Measurements from ENCODE around the gene UNC80. TPM values are rescaled to one million over a fixed set of nuclear protein-coding genes. Genes with fewer than 3 reads are reported as not detected.

UNC80 gene
- total RNA-seq, 1 donor from 2014 or later, result not detected

DNA sequence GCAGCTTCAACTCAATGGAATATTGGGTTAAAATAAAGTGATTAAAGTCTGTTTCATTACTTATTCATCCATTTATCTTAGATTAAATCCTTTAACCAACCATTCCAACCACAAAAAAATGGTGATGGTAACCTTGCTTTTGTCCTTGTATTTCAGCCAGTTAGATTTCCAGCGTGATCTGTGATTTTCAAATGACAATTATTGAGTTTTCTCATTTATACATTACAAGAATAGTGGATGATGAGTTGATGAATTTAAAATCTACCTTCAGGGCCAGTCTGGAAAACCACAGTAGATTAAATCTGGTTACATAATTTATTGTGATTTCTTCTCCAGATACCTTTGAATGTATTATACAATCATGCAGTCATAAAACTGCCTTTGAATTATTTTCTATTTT is 29.7 kb upstream of the UNC80 start:
- intact Hi-C loops (cut with micrococcal nuclease), result no loop called here

GRCh38 chr2:209753020-209753419 is 18.6 kb upstream of the UNC80 start:
- no peaks in the 10 kb centered on the region for H3K36me3 Mint-ChIP-seq (ENCODE audit: low read depth)
- no peak overlapping the region for H3K4me3 Mint-ChIP-seq
- ChIA-PET CTCF (no interaction called here), POLR2A (no interaction called here)
- ATAC-seq (ENCODE audit: low read depth) (no peak), DNase-seq (no peak)
- no peaks in the 10 kb centered on the region for H3K9me3 Mint-ChIP-seq
- intact Hi-C loops (cut with micrococcal nuclease), result no loop called here
- H3K27me3 Mint-ChIP-seq, result peaks cover 9% of the 10 kb centered on the region
- TF ChIP-seq, protein P1, sequence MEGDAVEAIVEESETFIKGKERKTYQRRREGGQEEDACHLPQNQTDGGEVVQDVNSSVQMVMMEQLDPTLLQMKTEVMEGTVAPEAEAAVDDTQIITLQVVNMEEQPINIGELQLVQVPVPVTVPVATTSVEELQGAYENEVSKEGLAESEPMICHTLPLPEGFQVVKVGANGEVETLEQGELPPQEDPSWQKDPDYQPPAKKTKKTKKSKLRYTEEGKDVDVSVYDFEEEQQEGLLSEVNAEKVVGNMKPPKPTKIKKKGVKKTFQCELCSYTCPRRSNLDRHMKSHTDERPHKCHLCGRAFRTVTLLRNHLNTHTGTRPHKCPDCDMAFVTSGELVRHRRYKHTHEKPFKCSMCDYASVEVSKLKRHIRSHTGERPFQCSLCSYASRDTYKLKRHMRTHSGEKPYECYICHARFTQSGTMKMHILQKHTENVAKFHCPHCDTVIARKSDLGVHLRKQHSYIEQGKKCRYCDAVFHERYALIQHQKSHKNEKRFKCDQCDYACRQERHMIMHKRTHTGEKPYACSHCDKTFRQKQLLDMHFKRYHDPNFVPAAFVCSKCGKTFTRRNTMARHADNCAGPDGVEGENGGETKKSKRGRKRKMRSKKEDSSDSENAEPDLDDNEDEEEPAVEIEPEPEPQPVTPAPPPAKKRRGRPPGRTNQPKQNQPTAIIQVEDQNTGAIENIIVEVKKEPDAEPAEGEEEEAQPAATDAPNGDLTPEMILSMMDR (IDR thresholded peaks at IDR 0.05), result no peak
- H3K27ac Mint-ChIP-seq, result no peak overlapping the region
- no peaks in the 10 kb centered on the region for H3K4me1 Mint-ChIP-seq

More for the DNA sequence above, 29.7 kb upstream of the UNC80 start:
- no peak for ATAC-seq (ENCODE audit: low read depth)
- H3K36me3 Mint-ChIP-seq (ENCODE audit: low read depth), result no peaks in the 10 kb centered on the region
- H3K9me3 Mint-ChIP-seq, result peaks cover 6% of the 10 kb centered on the region
- DNase-seq, result no peak
- no peak overlapping the region for H3K27ac Mint-ChIP-seq
- ChIA-PET CTCF (no interaction called here), POLR2A (no interaction called here)
- H3K4me3 Mint-ChIP-seq, result no peak overlapping the region
- no peaks in the 10 kb centered on the region for H3K4me1 Mint-ChIP-seq
- H3K27me3 Mint-ChIP-seq, result no peaks in the 10 kb centered on the region
- TF ChIP-seq, protein P1 (IDR thresholded peaks at IDR 0.05), result no peak

GRCh38 chr2:209757163-209757562 is 14.5 kb upstream of the UNC80 start:
- no peak overlapping the region for H3K27ac Mint-ChIP-seq
- TF ChIP-seq, protein P1 (IDR thresholded peaks at IDR 0.05), result no peak

DNA sequence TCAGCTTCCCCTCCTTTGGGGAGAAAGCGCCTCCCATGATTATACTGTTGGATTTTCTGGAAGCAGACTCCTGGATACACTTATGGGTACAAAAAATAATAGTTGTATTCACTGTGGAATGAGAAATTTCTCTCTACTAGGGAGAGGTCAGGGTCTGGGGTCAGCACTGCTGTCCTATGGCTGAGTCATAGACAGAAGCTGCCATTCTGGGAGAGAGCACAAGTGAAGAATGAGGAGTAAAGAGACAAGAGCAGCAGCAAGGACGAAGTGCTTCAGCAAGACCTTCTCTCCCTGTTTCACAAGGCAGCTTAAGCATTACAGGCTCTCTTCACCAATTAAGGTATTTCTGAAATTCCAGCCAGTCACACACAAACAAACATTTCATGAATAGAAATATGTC is 10.1 kb upstream of the UNC80 start:
- TF ChIP-seq, protein P1 (IDR thresholded peaks at IDR 0.05), result no peak
- ChIA-PET CTCF (no interaction called here), POLR2A (no interaction called here)
- intact Hi-C loops (cut with micrococcal nuclease), result no loop called here
- Mint-ChIP-seq H3K4me3 (no peak overlapping the region), H3K27ac (no peak overlapping the region), H3K4me1 (no peaks in the 10 kb centered on the region), H3K36me3 (ENCODE audit: low read depth) (no peaks in the 10 kb centered on the region), H3K9me3 (peaks cover 2% of the 10 kb centered on the region), H3K27me3 (peaks cover 3% of the 10 kb centered on the region)
- DNase-seq (no peak), ATAC-seq (ENCODE audit: low read depth) (no peak)

More at GRCh38 chr2:209757163-209757562, 14.5 kb upstream of the UNC80 start:
- Mint-ChIP-seq H3K9me3 (peaks cover 2% of the 10 kb centered on the region), H3K4me1 (no peaks in the 10 kb centered on the region), H3K36me3 (ENCODE audit: low read depth) (no peaks in the 10 kb centered on the region), H3K4me3 (no peak overlapping the region), H3K27me3 (peaks cover 9% of the 10 kb centered on the region)
- intact Hi-C loops (cut with micrococcal nuclease), result no loop called here
- ATAC-seq (ENCODE audit: low read depth) (no peak), DNase-seq (no peak)
- POLR2A ChIA-PET, result no interaction called here
- CTCF ChIA-PET, result no interaction called here

- H3K27me3 Mint-ChIP-seq, result peaks cover 2% of the 10 kb centered on the region
- no peak overlapping the region for H3K4me3 Mint-ChIP-seq
- TF ChIP-seq, protein P1 (IDR thresholded peaks at IDR 0.05), result no peak
- ChIA-PET POLR2A (no interaction called here), CTCF (no interaction called here)
- no peaks in the 10 kb centered on the region for H3K4me1 Mint-ChIP-seq
- H3K36me3 Mint-ChIP-seq (ENCODE audit: low read depth), result no peaks in the 10 kb centered on the region
- ATAC-seq (ENCODE audit: low read depth), result no peak
- no peak for DNase-seq
- H3K9me3 Mint-ChIP-seq, result peaks cover 2% of the 10 kb centered on the region
- no peak overlapping the region for H3K27ac Mint-ChIP-seq
- intact Hi-C loops (cut with micrococcal nuclease), result no loop called here
These were observed 9.1 kb upstream of the UNC80 start for GRCh38 chr2:209762563-209762962.

All from activated B cell treated with CpG ODN at 0.5 μM for 24 hours (primary cell).